Transverse colon (tissue), 4 donors: ENCODE data around the gene SERINC5. TPM values are rescaled to one million over a fixed set of nuclear protein-coding genes. Genes with fewer than 3 reads are reported as not detected.

Experiments
- DNase-seq: peaks from one replicate; pipeline ENCODE4 v3.0.0-alpha.2; 2019
- H3K27ac ChIP-seq, 4 donors: fragments of 200-600 bp; sonication (generic); 2 replicates each; pipeline ENCODE4 v1.5.1; 2016 to 2018; ENCODE audit warnings: inconsistent platforms in 4 of 4
- H3K27me3 ChIP-seq: fragments of 200-600 bp; sonication (generic); 2 replicates; pipeline ENCODE4 v1.5.1; 2017; ENCODE audit warnings: inconsistent platforms
- H3K36me3 ChIP-seq, 4 donors: fragments of 200-600 bp; sonication (generic); 2 replicates each; pipeline ENCODE4 v1.5.1; 2017 to 2019; ENCODE audit warnings: inconsistent platforms in 4 of 4
- H3K4me1 ChIP-seq, 4 donors: fragments of 200-600 bp; sonication (generic); 2 replicates each; pipeline ENCODE4 v1.5.1; 2017 to 2020; ENCODE audit warnings: inconsistent platforms in 4 of 4
- H3K4me3 ChIP-seq, 4 donors: fragments of 200-600 bp; sonication (generic); 1 replicate in 1 of 4; 2 replicates in 3 of 4; pipeline versions ENCODE4 v1.5.1 to v1.6.1; 2017 to 2019; ENCODE audit warnings: inconsistent platforms in 4 of 4
- H3K9me3 ChIP-seq, 2 donors: fragments of 200-600 bp; sonication (generic); 2 replicates each; pipeline ENCODE4 v1.5.1; 2017 to 2019; ENCODE audit warnings: inconsistent platforms in 2 of 2
- EP300 ChIP-seq: sonication (generic); formaldehyde crosslinking; IDR thresholded peaks from one replicate; pipeline ENCODE4 v1.6.1; 2017; ENCODE audit warnings: antibody characterized with exemption, low read depth
- POLR2A ChIP-seq: fragments of 450-650 bp; IDR thresholded peaks from one replicate; pipeline ENCODE4 v1.6.1; 2016; ENCODE audit warnings: antibody characterized with exemption, mild to moderate bottlenecking, moderate library complexity
- POLR2AphosphoS5 ChIP-seq, 3 donors: sonication (generic); formaldehyde crosslinking; IDR thresholded peaks; one replicate each; pipeline ENCODE4 v1.6.1; 2016; ENCODE audit warnings: antibody characterized with exemption in 3 of 3
- WGBS, 2 donors: methylation state at CpG; one replicate each; pipeline ENCODE4 v1.1.5; 2018; ENCODE audit warnings: low coverage in 1 of 2; 5-methylcytosine and 5-hydroxymethylcytosine counted together
- in situ Hi-C, 4 donors: fragments of 200-750 bp; cut with MboI; loops; one replicate each; pipeline versions ENCODE4 v1.15.0 to v1.15.1; 2017; ENCODE audit warnings: low sequenced_read_pairs in 3 of 4, low pct_ligation_motif_present in 1 of 4, low pct_unique_long_range_greater_than_20kb in 1 of 4
- intact Hi-C: fragments of 100-400 bp; cut with DNase I; formaldehyde crosslinking; loops from one replicate; pipeline ENCODE4 v1.15.1; 2023; ENCODE audit warnings: low total_unique reads
- total RNA-seq, 4 donors: library from RNA; depleted of rRNA; stranded (reverse); fragments of >200 nt; gene quantifications; one replicate each; pipeline ENCODE4 v1.1.0, GENCODE V29; 2016
- TF ChIP-seq, protein P1 (sequence below), 5 experiments: fragments of 200-600 bp in 3 of 5; fragments of 450-650 bp in 2 of 5; sonication (generic) in 3 of 5; IDR thresholded peaks; 1 replicate in 2 of 5; 2 replicates in 3 of 5; pipeline ENCODE4 v1.5.1; 2016 to 2017; ENCODE audit warnings: antibody characterized with exemption in 5 of 5, inconsistent platforms in 3 of 5, mild to moderate bottlenecking in 2 of 5, moderate library complexity in 1 of 5

Gene SERINC5
- total RNA-seq, 4 donors from 2014 or later: 40.6 to 90.4 (median 79.6) TPM

DNA sequence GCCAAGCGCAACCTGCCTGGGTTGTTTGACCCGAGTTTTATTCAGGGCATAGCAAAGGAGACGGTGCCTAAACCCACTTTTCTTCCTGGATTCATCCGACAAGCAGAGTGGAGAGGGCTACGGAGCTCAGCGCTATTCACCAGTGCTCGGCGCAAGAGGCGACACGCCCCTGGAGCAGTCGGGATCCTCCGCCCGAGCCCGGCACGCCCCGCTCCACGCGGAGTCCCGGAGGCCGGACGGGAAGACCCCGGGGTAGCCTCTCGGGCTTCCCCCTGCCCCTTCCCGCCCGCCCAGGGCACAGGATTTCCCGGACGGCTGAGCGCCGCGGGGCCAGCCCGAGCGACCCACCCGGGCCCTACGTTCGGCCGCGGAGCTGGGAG lies 427 bp downstream of the SERINC5 start:
- Histone ChIP-seq H3K36me3 (no peaks in the 10 kb centered on the region), H3K4me1 (peaks cover 4 to 60% (median 39%) of the 10 kb centered on the region in 4 donors), H3K27me3 (no peaks in the 10 kb centered on the region), H3K9me3 (no peaks in the 10 kb centered on the region), H3K4me3 (peak overlapping the region; percentile 58 to 95 (median 77)), H3K27ac (peak overlapping the region; percentile 97 to 100 (median 100))
- in situ Hi-C loops: no loop called here
- peak; percentile 81 for DNase-seq
- WGBS, 2 donors: 0% methylated on average over 23 of the region's 37 CpGs; no CpG with 5 or more reads in 1 of the 2 donors
- intact Hi-C loops: loop anchor here (5.0 kb wide), 1 partner anchor 113 kb away; no protein-coding TSS in a partner anchor
- TF ChIP-seq POLR2AphosphoS5 (IDR thresholded peaks at IDR 0.05) (peak in 1 of 3 donors; percentile 36), EP300 (no peak), POLR2A (peak; percentile 77)

DNA sequence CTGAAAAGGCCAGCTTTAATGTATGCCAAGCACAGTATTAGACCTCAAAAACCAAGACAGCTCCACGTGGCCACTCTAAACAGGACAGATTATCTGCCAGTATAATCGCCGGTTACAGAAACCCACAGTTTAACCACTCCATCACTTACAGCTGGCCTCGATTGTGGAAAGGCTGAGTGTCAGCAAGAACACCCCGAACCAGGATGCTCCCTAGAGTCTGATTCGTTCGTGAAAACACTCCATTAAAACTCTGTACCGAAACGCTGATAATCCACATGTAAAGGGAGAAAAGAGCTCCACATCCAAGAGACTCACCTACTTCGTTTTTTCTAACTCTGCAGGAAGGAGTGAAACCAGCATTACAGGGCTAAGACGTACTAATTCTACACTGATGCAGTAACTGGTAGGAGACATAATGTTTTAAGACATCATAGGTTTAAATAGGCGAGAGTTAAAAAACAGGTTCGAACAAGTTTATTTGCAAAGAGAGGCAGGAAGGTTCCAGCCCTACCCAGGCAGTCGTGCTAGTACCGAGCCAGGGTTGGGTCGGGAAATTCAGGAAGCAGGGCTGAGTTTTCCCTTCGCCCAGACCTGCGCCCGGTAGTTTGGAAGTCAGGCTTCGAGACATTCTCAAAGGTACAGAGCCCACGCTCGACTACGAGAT lies 949 bp downstream of the SERINC5 start:
- intact Hi-C loops (loop anchor here (5.0 kb wide), 1 partner anchor 113 kb away; no protein-coding TSS in a partner anchor), in situ Hi-C loops (no loop called here)
- no peaks in the 10 kb centered on the region for H3K36me3 ChIP-seq
- no peaks in the 10 kb centered on the region for H3K27me3 ChIP-seq
- peaks cover 4 to 66% (median 41%) of the 10 kb centered on the region in 4 donors for H3K4me1 ChIP-seq
- no peak for DNase-seq
- 2 to 3% methylated on average over 8 to 23 of the region's 23 CpGs for WGBS, 2 donors
- TF ChIP-seq POLR2AphosphoS5 (IDR thresholded peaks at IDR 0.05) (no peak), POLR2A (no peak), EP300 (no peak)
- TF ChIP-seq, protein P1, sequence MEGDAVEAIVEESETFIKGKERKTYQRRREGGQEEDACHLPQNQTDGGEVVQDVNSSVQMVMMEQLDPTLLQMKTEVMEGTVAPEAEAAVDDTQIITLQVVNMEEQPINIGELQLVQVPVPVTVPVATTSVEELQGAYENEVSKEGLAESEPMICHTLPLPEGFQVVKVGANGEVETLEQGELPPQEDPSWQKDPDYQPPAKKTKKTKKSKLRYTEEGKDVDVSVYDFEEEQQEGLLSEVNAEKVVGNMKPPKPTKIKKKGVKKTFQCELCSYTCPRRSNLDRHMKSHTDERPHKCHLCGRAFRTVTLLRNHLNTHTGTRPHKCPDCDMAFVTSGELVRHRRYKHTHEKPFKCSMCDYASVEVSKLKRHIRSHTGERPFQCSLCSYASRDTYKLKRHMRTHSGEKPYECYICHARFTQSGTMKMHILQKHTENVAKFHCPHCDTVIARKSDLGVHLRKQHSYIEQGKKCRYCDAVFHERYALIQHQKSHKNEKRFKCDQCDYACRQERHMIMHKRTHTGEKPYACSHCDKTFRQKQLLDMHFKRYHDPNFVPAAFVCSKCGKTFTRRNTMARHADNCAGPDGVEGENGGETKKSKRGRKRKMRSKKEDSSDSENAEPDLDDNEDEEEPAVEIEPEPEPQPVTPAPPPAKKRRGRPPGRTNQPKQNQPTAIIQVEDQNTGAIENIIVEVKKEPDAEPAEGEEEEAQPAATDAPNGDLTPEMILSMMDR (IDR thresholded peaks at IDR 0.05): no peak
- peak overlapping the region; percentile 58 to 95 (median 77) for H3K4me3 ChIP-seq
- peak overlapping the region; percentile 97 to 100 (median 100) for H3K27ac ChIP-seq
- H3K9me3 ChIP-seq: no peaks in the 10 kb centered on the region

DNA sequence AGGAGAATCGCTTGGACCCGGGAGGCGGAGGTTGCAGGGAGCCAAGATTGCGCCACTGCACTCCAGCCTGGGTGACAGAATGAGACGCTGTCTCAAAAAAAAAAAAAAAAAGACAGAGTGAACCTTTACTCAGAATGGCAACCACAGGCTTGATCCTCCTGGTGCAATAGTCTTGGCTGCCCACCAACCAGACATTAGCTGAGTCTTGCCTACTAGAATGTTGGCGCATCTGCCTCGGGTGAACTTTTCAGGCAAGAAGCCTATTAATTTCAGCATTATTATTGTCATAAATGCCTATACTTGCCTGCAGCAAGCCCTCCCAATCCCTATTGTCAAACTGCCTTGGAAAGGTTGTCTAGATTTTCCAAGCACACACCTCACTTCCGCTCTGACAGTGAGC lies 4.2 kb downstream of the SERINC5 start:
- intact Hi-C loops: no loop called here
- peak overlapping the region; percentile 97 to 100 (median 100) for H3K27ac ChIP-seq
- H3K9me3 ChIP-seq: no peaks in the 10 kb centered on the region
- peaks cover 21 to 82% (median 52%) of the 10 kb centered on the region in 4 donors for H3K4me1 ChIP-seq
- DNase-seq: no peak
- H3K36me3 ChIP-seq: no peaks in the 10 kb centered on the region
- H3K4me3 ChIP-seq: no peak overlapping the region
- in situ Hi-C loops: no loop called here
- TF ChIP-seq POLR2A: no peak
- TF ChIP-seq EP300: no peak
- TF ChIP-seq POLR2AphosphoS5 (IDR thresholded peaks at IDR 0.05): no peak
- TF ChIP-seq, protein P1 (IDR thresholded peaks at IDR 0.05): no peak
- H3K27me3 ChIP-seq: no peaks in the 10 kb centered on the region
- WGBS, 2 donors: 59 to 68% methylated on average over 4 to 8 of the region's 8 CpGs

DNA sequence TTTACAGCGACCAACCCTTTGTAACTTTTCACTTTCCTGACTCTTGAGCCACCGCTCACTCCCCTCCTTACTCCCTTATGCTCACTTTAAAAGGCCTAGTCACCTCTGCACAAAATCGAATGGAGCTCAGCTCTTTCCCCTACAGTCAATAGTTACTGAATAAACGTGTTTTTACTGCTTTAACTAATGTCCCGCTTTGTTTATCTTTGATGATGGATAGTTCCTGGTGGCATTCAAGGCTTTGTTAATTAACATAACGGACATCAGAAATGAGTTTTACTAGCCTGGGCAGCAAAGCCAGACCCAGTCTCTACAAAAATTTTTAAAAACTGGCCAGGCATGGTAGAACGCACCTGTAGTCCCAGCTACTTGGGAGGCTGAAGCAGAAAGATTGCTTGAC lies 5.0 kb downstream of the SERINC5 start:
- TF ChIP-seq POLR2AphosphoS5 (IDR thresholded peaks at IDR 0.05): no peak
- TF ChIP-seq POLR2A: no peak
- no peak for TF ChIP-seq EP300
- TF ChIP-seq, protein P1 (IDR thresholded peaks at IDR 0.05): no peak
- no peaks in the 10 kb centered on the region for H3K36me3 ChIP-seq
- peaks cover 22 to 88% (median 59%) of the 10 kb centered on the region in 4 donors for H3K4me1 ChIP-seq
- intact Hi-C loops: no loop called here
- no peak for DNase-seq
- H3K27me3 ChIP-seq: no peaks in the 10 kb centered on the region
- no peak overlapping the region for H3K4me3 ChIP-seq
- WGBS, 2 donors: 50 to 51% methylated on average over 7 of the region's 7 CpGs
- in situ Hi-C loops: no loop called here
- peak overlapping the region; percentile 97 to 100 (median 100) for H3K27ac ChIP-seq
- H3K9me3 ChIP-seq: no peaks in the 10 kb centered on the region
